Fibroblast of the aortic adventitia (primary cell): ENCODE data around the gene TMEM128. TPM values are rescaled to one million over a fixed set of nuclear protein-coding genes. Genes with fewer than 3 reads are reported as not detected.

Experiments used
- DNase-seq: peaks from one replicate; pipeline ENCODE4 v3.0.0-alpha.2; 2010; ENCODE audit warnings: low read depth
- H3K4me3 ChIP-seq: 2 replicates; pipeline ENCODE4 v1.5.1; 2011; ENCODE audit warnings: low read depth, mild to moderate bottlenecking, control low read depth, low read length, moderate library complexity
- CTCF ChIP-seq: IDR thresholded peaks from 2 replicates; pipeline ENCODE4 v1.5.1; 2011; ENCODE audit warnings: mild to moderate bottlenecking, low read length, control low read depth, inconsistent platforms; ENCODE audit not compliant: insufficient read depth
- total RNA-seq: library from RNA; depleted of rRNA; stranded (reverse); fragments of >200 nt; gene quantifications from 2 replicates; pipeline ENCODE4 v1.2.3, GENCODE V29; 2012; ENCODE audit warnings: low replicate concordance

TMEM128 gene
- total RNA-seq, 1 donor: 28.7 TPM

GRCh38 chr4:4233610-4234009, 14.4 kb downstream of the TMEM128 start:
- no peak for TF ChIP-seq CTCF

GRCh38 chr4:4228356-4228668, 19.7 kb downstream of the TMEM128 start:
- no peak for TF ChIP-seq CTCF
- H3K4me3 ChIP-seq: no peak overlapping the region
- DNase-seq: no peak

More at GRCh38 chr4:4233610-4234009, 14.4 kb downstream of the TMEM128 start:
- H3K4me3 ChIP-seq: no peak overlapping the region
- no peak for DNase-seq

- no peak for DNase-seq
- no peak for TF ChIP-seq CTCF
- no peak overlapping the region for H3K4me3 ChIP-seq
Measured at GRCh38 chr4:4227510-4228355, 20.3 kb downstream of the TMEM128 start.

DNA sequence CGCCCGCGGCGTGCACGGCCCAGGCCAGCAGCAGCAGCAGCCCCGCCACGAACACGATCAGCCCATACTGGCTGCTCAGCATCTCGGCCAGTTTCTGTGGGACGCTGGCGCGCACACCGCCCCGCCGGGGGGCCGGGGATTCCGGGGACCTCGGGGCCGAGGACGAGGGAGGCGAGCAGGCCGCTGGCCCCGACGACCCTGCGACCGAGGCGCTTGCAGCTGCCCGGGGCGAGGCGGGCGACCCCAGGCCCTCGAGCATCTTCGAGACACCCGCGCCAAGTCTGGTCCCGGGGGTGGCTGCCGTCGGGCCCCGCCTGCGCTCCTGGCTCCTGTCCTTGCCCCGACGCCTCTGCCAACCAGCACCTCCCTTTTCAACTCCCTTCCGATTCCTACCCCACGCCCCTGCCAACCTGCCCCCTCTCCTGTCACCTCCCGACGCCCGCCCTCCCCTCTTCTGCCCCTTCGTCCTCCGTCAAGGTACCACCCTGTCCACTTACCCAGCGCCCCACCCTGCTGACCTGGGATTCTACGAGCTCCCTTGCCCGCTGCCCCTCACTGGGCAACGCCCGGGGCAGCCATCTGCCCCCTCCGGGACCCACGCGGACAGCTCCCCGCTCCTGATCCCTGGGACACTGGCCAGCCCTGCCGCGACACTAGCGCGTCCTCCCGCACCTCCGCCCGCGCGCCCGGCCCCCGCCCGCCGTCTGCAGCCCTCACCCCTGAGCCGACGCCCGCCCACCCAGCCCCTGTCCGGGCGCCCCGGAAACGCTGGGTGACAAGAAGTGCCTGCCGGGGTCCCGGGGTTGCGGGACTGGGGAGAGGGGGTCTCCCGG, 21.2 kb downstream of the TMEM128 start, which contains the start of gene OTOP1:
Gene OTOP1 (minus strand): TSS at position 324 of the 833 bp plus-strand sequence. CDS start 65 bp downstream, at position 259.
- no peak for DNase-seq
- no peak within 1 kb of the TSS for H3K4me3 ChIP-seq
- no peak for TF ChIP-seq CTCF

DNA sequence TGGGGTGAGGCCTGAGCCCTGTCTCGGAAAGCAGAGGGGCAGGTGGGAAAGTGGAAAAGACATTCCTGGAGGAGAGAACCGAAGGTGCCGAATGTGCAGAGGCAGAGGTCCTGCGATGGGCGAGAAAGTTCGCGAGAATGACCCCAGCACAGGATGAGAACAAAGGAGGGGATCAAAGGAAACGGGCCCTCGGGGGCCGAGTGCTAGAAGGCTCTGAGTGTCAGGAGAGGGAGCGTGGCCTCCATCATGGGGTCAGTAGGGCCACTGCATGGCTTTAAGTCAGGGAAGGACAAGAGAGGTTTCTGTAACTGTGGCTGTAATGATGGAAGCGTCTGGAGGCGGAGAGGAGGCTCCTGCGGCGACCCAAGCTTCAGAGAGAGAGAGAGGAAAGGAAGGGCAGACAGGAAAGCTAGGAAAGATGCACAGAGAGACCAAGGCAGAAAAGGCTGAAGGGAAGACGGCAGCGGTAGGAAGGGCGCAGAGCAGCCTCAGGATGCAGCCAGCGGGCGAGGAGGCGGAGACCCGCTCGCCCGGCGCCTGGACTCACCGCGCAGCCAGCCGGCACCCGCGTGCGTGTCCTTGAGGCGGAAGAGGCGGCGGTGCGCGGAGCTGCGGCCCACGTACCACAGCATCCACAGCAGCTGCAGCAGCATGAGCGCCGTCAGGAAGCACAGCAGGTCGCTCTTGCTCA, 22.0 kb downstream of the TMEM128 start:
- TF ChIP-seq CTCF: no peak
- DNase-seq: no peak
- no peak overlapping the region for H3K4me3 ChIP-seq

DNA sequence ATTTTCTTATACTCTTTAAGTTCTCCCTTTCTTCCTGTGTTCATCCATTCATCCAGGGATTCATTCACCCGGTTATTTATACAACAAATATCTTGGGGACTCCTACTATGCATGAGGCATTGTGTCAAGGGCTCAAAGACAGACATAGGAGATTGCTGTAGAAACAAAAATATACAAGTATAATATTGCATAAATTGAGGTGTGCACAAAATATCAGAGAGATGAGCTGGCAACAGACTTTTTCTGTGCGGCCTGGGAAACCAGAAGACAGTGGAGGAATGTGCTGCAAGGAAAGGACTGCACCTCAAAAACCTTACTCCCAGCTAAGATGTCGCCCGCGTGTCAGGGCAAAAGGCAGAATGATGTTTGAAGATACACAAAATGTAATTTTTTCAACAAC, 30.9 kb downstream of the TMEM128 start:
- no peak overlapping the region for H3K4me3 ChIP-seq
- DNase-seq: no peak
- no peak for TF ChIP-seq CTCF
